ENCODE measurements around the gene LMF1.

The LMF1 gene

GRCh38 chr16:947255-947921 is 23.4 kb downstream of the LMF1 start:
- DNase-seq: no peak

GRCh38 chr16:946048-946395 is 24.8 kb downstream of the LMF1 start:
- no peak for DNase-seq

- DNase-seq: no peak
These were observed 25.3 kb downstream of the LMF1 start for GRCh38 chr16:945271-946047.

GRCh38 chr16:943971-944370 is 26.8 kb downstream of the LMF1 start:
- no peak for DNase-seq

GRCh38 chr16:942436-943060 is 28.2 kb downstream of the LMF1 start:
- no peak for DNase-seq

GRCh38 chr16:939941-940340 is 30.8 kb downstream of the LMF1 start:
- no peak for DNase-seq

GRCh38 chr16:939311-939710 is 31.5 kb downstream of the LMF1 start:
- DNase-seq: no peak

GRCh38 chr16:938752-939151 is 32.0 kb downstream of the LMF1 start:
- DNase-seq: no peak

- DNase-seq: no peak
These were observed 32.6 kb downstream of the LMF1 start for GRCh38 chr16:938136-938535.

GRCh38 chr16:937723-938122 is 33.1 kb downstream of the LMF1 start:
- DNase-seq: no peak

- DNase-seq: no peak
These were observed 33.5 kb downstream of the LMF1 start for GRCh38 chr16:937311-937710.

GRCh38 chr16:935684-936083 is 35.1 kb downstream of the LMF1 start:
- DNase-seq: no peak

GRCh38 chr16:934178-934577 is 36.6 kb downstream of the LMF1 start:
- no peak for DNase-seq

GRCh38 chr16:933581-933980 is 37.2 kb downstream of the LMF1 start:
- no peak for DNase-seq

GRCh38 chr16:932831-933330 is 37.9 kb downstream of the LMF1 start:
- DNase-seq: no peak

- no peak for DNase-seq
These were observed 38.9 kb downstream of the LMF1 start for GRCh38 chr16:931626-932500.

- no peak for DNase-seq
These were observed 39.6 kb downstream of the LMF1 start for GRCh38 chr16:931171-931570.

GRCh38 chr16:930511-930910 is 40.3 kb downstream of the LMF1 start:
- no peak for DNase-seq

GRCh38 chr16:930076-930475 is 40.7 kb downstream of the LMF1 start:
- DNase-seq: no peak

- no peak for DNase-seq
These were observed 41.3 kb downstream of the LMF1 start for GRCh38 chr16:929227-930073.

GRCh38 chr16:928526-928925 is 42.3 kb downstream of the LMF1 start:
- no peak for DNase-seq

GRCh38 chr16:927931-928330 is 42.9 kb downstream of the LMF1 start:
- DNase-seq: no peak
